NK-92 (cell line): ENCODE results near the gene PDE1A.
"Not testable (repeated sequence)": the region's sequence is repeated elsewhere in the genome, so short reads cannot be mapped to it uniquely, and the experiment has no call there.

Experiments used
- DNase-seq: peaks from one replicate; lab custom pipeline; 2025; ENCODE audit not compliant: unreplicated experiment; lab: John Stamatoyannopoulos, UW

The PDE1A gene

GRCh38 chr2:182281276-182281675 is 145.6 kb downstream of the PDE1A start:
- DNase-seq, result no peak

DNA sequence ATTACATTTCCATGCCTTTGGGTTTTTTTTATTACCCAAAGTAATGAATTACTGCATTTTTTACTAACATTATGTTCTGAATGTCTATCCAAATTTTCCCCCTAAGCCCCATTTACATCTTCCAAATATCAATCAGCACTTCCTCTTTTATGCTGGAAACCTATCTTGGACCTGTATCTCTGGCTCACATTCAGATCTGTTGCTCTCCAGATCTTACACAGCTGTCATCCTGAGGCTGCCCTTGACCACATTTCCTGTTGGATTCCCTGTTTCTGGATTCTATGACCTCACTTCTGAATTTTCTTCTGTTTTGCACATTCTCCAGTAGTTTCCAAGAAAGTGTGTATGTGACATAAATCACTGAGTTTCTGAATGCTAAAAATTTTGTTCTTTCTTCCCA is 146.7 kb downstream of the PDE1A start:
- no peak for DNase-seq

DNA sequence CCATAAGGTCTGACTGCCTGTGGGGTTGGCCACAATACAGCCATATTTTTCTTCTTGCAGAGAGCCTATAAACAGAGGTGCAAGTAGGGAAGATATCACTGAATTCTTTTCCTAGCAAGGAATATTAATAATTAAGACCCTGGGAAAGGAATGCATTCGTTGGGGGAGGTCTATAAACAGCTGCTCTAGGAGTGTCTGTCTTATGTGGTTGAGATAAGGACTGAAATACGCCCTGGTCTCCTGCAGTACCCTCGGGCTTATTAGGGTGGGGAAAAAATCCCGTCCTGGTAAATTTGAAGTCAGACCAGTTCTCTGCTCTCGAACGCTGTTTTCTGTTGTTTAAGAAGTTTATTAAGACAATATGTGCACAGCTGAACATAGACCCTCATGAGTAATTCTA is 150.2 kb downstream of the PDE1A start:
- not testable (repeated sequence) for DNase-seq

DNA sequence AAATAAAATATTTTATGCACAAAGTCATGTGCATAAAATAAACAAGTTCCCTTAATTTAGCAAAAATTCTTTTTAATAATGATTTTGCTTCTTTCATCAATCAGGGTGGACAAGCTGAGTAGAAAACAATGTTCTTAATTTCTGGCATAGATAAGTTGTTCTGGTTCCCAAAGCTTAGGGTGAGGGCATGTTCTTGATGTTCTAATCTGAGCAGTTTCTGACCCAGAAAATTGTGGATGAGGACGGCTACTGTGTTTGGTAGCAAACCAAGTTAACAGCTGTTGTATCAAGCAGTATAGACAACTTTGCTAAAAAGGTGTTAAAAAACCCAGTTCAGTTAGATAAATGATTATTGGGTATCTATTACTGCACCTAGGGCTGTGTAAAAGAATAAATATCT is 158.9 kb downstream of the PDE1A start:
- DNase-seq, result no peak

- DNase-seq, result no peak
Measured at GRCh38 chr2:182266909-182267308, 159.9 kb downstream of the PDE1A start.

DNA sequence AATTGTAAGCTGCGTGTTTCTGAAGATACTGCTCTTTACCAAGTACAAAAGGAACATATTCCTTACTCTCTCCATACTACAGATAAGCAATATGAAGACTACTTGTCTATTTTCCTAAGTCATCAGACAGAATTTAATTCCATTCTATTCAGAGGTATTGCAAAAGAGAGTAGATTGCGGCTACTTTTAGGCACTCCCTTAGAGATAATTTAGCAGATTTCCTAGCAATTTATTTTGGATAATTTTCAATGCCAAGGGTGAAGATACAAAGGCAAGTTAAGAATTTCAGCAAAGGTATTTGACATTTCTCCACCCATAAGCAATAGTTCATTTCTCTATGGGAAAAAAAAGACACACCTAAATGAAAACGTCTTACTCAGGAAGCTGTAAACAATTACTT is 161.1 kb downstream of the PDE1A start:
- no peak for DNase-seq

DNA sequence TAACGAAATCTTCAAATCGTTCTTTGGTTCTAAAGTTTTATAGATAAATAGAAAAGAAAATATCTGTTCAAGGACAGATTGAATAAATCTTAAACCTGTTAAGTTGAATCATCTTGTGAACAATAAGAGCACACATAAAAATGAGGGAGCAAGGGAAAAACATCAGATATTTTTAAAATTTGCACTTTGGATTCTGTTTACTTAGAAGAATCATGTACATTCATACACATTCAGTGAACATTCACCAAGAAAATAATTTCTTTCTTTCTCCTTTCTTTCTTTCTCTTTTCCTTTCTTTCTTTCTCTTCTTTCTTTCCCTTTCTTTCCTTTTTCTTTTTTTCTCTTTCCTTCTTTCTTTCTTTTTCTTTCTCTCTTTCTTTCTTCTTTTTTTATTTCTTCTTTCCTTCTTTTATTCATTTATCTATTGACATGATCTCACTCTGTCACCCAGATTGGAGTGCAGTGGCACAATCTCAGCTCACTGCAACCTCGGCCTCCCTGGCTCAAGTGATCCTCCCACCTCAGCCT is 164.9 kb downstream of the PDE1A start:
- no peak for DNase-seq

DNA sequence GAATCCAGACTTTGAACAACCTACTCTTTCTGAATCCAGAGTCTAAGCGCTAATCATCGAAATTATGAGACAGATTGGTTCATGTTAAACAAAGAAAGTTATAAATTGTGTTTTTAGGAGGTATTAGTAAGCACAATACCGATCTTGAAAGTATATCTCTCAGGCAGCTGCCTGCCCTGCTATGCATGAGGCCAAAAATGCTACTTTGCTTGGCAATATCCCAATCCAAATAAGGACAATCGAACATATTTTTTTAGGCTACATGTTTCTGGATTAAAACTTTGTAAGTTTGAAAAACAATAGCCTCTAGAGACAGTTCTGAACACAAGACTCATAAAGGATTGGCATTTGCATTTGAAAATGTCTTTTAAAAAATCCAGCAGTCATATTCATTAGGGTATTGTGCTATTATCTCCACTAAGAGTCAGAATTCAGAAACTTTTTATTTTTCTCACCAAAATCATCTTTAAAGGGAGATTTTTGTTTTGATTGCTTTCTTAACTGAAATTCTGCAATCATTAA is 167.1 kb downstream of the PDE1A start:
- DNase-seq, result no peak

DNA sequence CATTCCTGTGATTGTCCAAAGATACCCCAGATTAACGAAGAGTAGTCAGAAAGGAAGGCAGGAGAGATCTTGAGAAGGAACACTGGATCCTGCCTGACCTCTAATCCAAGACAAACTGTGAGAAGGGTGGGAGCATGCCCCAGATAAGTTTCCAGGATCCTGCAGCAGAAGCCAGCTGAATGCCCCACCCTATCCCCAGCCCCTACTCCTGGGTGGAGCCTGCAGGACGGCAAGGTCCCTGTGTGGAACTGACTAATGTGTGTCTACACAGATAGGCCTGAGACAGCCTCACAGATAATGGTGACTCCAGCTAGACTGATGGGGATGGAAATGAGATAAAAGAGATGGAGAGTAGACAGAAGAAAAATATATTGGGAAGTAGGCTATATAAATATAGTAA is 174.3 kb downstream of the PDE1A start:
- no peak for DNase-seq

GRCh38 chr2:182248898-182249297 is 177.9 kb downstream of the PDE1A start:
- no peak for DNase-seq

GRCh38 chr2:182248362-182248761 is 178.5 kb downstream of the PDE1A start:
- no peak for DNase-seq

DNA sequence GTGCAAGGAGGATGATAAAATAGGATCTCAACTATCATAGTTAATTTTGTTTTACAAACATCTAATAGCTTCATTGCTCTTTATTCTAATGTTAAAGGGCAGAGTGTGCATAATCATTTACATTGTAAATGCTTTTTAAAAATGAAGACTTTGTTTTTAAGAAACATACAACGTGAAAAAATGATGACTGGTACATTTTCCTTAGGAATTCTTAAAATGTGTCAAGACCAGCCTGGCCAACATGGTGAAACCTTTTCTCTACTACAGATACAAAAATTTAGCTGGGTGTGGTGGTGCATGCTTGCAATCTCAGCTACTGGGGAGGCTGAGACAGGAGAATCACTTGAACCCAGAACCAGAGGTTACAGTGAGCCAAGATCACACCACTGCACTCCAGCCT is 179.0 kb downstream of the PDE1A start:
- DNase-seq, result no peak

GRCh38 chr2:182245963-182246362 is 180.9 kb downstream of the PDE1A start:
- DNase-seq, result no peak

GRCh38 chr2:182242609-182243008 is 184.2 kb downstream of the PDE1A start:
- DNase-seq, result no peak

DNA sequence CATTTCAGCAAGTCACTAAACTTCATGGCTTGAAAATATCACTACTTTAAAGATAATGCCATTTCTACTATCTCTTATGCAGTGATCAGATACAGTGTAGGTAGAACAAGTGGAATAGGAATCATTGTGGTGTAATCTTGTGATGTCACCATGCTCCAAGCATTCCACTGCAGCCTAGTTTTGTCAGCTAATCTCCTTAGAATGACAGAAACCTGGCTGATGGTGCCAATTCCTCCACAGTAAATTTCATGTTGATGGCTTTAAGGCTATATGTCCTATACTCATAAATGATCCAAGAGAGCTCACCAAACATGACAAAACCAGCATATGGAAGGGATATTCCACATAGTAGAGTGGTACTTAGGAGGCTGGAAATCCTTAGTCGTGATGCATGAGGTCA is 184.9 kb downstream of the PDE1A start:
- DNase-seq, result no peak

DNA sequence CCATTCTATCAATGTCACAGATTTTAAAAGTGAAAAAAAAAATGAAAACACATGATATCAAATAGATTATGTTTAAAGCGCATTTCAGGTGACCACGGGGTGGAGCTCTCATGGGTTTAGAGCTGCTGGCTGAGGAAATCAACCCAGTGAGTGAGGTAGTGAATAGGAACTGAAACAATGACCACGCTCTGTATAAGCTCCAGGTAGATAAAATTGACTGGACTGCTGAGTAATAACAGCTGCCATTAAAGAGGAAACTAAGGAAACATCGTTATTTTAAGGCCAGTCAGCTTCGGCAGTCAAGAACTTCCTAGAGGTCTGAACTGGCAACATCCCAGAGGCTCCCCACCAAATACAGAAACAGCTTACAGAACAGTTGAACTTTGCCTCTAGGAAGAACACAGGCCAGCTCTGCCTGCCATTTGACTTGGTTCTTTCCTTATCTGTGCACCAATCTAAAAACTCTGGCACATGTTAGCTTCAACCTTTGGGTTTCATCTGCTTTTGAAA is 185.9 kb downstream of the PDE1A start:
- DNase-seq, result no peak

DNA sequence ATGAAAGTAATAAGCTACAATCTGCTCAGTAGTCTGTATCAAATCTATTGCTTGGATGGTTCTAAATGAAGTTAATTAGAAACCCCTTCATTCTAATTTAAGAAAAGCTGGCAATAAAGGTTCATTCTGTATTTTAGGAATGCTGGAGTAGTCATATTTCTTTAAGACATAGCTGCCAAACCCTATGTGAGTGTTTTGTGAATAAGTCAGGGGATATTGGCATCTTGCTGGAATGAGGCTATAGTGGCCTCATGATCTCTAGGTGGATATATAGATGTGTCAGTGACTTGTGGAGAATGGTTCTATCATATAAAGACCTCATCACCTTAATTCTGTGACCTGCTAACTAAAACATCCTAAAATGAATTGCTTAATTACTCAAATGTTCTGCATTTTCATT is 196.3 kb downstream of the PDE1A start:
- no peak for DNase-seq

DNA sequence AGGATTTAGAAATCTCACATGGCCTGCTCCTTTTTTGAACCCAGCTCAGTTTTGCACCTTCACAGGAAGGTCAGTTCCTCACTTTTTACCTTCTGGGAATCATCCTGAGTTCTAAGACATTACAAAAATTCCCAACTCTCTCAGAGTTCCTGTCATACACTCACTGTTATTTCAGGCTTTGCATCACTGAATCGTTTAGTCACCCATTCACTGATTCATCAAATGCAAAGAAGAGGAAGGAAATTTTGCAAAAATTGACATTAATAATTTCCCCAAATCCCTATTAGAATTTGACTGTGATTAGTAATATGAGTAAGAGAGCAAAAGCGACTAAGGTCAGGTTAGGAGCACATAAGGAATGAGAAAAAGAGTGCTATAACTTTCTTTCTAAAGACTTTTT is 197.5 kb downstream of the PDE1A start:
- no peak for DNase-seq

- no peak for DNase-seq
Measured at GRCh38 chr2:182228741-182229140, 198.1 kb downstream of the PDE1A start.

GRCh38 chr2:182228073-182228473 is 198.8 kb downstream of the PDE1A start:
- no peak for DNase-seq

- no peak for DNase-seq
Measured at GRCh38 chr2:182226807-182227206, 200.0 kb downstream of the PDE1A start.

- DNase-seq, result no peak
Measured at GRCh38 chr2:182224669-182225068, 202.2 kb downstream of the PDE1A start.

DNA sequence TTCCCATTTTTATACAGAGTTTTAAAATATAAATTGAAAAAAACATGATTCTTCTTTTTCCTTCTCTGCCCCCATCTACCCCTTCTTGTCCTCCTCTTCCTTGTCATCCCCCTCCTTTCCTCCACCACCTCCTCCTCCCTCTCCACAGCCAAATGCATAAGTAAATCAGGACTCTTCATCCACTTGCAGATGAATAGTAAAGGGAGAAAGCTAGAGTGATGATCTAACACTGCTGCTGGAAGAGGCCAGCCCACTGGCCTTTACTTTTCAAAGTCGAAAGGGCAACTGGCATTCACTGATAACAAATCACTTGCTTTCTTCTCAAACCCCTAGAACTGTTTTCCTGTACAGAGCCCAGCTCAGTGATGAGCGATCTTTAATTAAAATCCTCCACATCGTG is 205.8 kb downstream of the PDE1A start:
- no peak for DNase-seq
